GM21825 (cell line): ENCODE measurements around the gene MYO18B.

ENCODE experiments used
- ATAC-seq: cut with Tn5 transposase; IDR thresholded peaks from one replicate; pipeline ENCODE4 v1.9.1; 2021; ENCODE audit warnings: mild to moderate bottlenecking, moderate library complexity; ENCODE audit not compliant: unreplicated experiment

The MYO18B gene

GRCh38 chr22:25772288-25772687, 30.3 kb downstream of the MYO18B start:
- no peak for ATAC-seq

- ATAC-seq: no peak
These were observed 32.6 kb downstream of the MYO18B start for GRCh38 chr22:25774575-25775026.

- no peak for ATAC-seq
These were observed 33.5 kb downstream of the MYO18B start for GRCh38 chr22:25775531-25775930.

DNA sequence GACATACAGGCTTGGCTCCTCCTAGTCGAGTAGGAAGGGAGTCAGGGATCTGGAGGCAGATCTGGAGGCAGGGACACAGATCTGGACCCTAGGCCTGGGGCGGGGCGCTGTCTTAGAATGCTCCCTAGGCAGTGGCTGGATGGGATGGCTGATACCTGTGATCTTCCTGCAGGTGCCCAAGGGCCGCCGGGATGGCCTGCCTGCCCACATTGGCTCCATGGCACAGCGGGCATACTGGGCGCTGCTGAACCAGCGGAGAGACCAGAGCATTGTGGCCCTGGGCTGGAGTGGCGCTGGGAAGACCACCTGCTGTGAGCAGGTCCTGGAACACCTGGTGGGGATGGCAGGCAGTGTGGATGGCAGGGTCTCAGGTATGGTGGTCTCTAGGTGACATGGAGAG, 35.4 kb downstream of the MYO18B start:
- ATAC-seq: no peak

GRCh38 chr22:25777870-25778269, 35.9 kb downstream of the MYO18B start:
- no peak for ATAC-seq

GRCh38 chr22:25779426-25779825, 37.4 kb downstream of the MYO18B start:
- ATAC-seq: no peak

- ATAC-seq: no peak
These were observed 37.9 kb downstream of the MYO18B start for GRCh38 chr22:25779890-25780289.

DNA sequence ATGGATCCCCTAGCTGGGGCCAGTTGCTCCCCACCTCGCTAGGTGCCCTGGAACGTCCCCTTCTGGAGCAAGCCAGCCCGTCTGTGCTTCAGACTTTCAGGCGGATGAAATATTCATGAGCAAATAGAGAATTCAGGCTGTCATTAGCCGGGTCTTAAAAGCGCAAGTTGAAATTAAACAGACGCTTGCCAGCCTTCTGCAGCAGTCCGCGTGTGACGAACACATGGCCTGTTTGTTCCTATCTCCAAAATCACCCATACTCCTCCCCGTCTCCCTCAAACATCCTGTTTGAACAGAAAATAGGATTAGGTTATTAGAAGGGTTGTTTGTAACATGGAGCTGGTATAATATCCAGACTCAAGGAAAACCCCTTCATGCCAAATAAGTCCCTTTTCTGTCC, 38.7 kb downstream of the MYO18B start:
- no peak for ATAC-seq

DNA sequence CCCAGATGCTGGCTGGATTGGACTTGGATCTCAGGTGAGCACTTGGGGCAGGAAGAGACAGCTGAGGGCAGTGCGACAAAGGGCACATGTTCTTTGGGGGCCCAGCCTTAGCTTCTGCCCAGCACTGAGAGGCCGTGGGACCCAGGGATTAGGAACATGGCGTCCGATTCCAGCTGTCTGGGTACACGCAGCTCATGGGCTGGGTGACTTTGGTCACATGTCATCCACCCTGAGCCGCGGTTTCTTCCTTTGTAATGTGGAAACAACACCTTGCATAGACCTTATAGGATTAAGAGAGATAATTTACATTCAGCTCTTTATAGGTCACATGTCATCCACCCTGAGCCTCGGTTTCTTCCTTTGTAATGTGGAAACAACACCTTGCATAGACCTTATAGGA, 39.8 kb downstream of the MYO18B start:
- ATAC-seq: no peak

DNA sequence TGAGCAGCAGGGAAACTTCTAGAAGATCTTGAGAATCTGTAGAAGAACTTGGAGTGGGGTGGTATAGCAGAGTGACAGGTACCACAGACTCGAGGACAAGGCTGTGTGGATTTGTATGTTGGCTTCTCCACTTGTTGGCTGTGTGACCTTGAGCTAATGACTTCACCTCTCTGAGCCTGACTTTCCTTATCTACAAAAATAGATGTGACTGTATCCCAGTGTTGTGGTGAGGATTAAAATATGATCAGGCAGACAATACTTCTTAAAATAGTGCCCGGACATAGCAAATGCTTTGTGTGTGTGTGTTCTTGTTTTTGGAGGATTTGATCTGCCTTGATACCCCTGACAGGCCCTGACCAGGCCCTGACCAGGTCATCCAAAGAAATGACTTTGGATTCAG, 40.8 kb downstream of the MYO18B start:
- no peak for ATAC-seq

- no peak for ATAC-seq
These were observed 41.9 kb downstream of the MYO18B start for GRCh38 chr22:25783856-25784255.

GRCh38 chr22:25786165-25786564, 44.2 kb downstream of the MYO18B start:
- ATAC-seq: no peak

DNA sequence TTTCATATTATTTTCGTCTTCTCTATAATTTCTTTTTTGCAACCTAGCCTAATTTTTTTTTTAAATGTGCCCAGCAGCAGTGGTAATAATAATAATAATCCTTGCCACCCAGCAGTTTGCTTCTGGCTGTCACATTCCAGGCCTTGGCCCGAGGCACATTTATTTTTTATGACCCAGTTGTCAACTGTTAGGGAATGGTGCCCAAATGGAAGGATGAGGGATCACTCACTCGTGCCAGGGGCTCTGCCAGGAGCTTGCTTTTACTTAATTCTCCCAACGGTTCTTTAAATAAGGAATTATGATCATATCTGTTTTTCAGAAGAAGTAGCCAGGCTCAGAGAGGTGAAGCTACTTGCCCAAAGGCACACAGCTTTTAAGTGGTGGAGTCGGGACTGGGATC, 49.6 kb downstream of the MYO18B start:
- ATAC-seq: no peak

DNA sequence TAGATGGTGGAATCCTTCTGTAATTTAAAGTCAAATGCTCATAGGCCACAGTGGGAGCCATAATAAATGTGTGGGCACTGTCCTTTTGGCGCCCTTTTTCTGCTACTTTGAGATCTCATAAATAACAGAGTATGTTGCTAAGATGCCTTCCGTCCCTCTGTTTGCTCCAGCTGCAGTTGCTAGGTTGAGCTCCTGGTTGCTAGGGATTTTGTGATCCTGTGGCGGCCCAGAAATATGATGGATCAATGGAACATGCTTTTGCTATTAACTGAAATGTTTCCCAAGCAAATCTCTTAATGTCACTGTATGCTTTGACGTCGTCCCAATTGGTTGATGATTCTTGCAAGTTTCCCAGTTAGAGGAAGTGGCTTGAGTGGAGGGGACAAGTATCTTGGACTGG, 53.5 kb downstream of the MYO18B start:
- ATAC-seq: no peak

GRCh38 chr22:25797498-25798290, 55.7 kb downstream of the MYO18B start:
- ATAC-seq: no peak

DNA sequence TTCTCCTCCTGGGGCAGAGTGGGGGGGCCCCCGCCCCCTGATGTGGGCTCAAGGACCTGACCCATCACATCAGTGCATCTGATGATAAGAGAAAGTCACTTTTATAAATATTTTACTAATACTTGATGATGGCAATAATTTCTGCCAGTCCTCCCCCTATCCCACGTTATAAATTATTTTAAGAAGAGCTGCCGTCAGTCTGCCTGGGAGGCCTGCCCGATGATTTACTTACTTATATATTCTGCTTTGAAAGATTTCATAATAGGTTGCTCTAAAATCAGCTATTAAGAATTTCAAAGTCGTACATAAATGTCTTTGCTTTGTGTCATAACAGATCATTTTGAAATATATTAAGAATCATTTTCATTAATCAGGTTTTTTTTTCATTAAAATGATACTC, 58.8 kb downstream of the MYO18B start:
- no peak for ATAC-seq

- no peak for ATAC-seq
These were observed 60.0 kb downstream of the MYO18B start for GRCh38 chr22:25802018-25802417.

- no peak for ATAC-seq
These were observed 62.7 kb downstream of the MYO18B start for GRCh38 chr22:25804676-25805075.

- no peak for ATAC-seq
These were observed 64.6 kb downstream of the MYO18B start for GRCh38 chr22:25806579-25806978.

DNA sequence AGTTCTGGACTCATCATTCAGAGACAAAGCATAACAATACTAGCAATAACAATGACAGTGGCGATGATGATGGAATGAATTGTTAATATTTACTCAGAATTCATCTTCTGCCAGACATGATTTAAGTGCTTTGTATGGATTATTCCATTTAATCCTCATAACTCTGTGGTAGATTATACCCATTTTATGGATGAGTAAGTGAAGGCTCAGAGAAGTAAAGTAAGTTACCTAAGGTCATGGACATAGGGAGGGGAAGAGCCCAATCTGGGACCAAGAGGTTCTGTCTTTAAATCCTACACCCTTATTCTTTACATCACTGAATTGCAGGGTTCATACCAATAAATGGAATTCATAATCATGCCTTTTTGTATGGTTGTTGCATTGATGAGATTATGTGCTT, 72.7 kb downstream of the MYO18B start:
- no peak for ATAC-seq

- no peak for ATAC-seq
These were observed 73.6 kb downstream of the MYO18B start for GRCh38 chr22:25815561-25815960.

DNA sequence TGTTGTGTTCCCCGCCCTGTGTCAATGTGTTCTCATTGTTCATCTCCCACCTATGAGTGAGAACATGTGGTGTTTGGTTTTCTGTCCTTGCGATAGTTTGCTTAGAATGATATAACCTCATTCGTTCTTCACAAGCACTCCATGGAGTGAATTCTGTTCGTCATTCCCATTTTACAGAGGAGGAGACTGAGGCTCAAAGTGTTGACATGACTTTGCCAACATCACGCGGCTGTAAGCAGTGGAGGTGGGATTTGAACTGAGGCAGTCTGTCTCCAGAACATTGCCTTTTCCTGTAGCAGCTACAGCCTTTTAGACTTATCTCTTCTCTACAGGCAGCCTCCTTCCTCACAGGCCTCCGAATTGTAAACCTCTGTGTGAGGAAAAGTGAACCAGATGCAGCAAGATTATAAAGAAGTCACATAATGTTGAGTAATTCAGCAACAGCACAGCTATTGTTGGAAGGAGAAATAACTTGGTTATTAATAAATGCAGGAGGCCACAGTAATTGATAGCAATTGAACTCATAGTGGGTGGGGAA, 74.6 kb downstream of the MYO18B start:
- ATAC-seq: no peak
